Activated CD4-positive, alpha-beta T cell treated with anti-CD3 and anti-CD28 coated beads for 48 hours (primary cell): ENCODE measurements around the gene SIGLEC7.

ENCODE experiments used
- DNase-seq: peaks from one replicate; pipeline ENCODE4 v3.0.0-alpha.2; 2020

Gene SIGLEC7

DNA sequence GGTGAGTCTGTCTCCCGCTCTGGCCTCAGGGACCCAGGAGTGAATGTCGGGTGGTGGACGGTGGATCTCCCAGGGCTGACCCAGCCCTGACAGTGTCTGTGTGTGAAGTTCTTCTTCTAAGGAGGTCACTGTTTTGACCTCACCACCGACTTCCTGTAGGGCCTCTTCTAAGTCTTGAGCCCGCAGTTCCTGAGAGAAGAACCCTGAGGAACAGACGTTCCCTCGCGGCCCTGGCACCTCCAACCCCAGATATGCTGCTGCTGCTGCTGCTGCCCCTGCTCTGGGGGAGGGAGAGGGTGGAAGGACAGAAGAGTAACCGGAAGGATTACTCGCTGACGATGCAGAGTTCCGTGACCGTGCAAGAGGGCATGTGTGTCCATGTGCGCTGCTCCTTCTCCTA is at the start of gene SIGLEC7:
SIGLEC7 (plus strand) TSS at position 183 of the 400 bp plus-strand sequence; CDS start at position 252, 69 bp downstream.
- no peak for DNase-seq

- DNase-seq = no peak
Observed at GRCh38 chr19:51093101-51093500, 49.0 kb upstream of the SIGLEC7 start.

DNA sequence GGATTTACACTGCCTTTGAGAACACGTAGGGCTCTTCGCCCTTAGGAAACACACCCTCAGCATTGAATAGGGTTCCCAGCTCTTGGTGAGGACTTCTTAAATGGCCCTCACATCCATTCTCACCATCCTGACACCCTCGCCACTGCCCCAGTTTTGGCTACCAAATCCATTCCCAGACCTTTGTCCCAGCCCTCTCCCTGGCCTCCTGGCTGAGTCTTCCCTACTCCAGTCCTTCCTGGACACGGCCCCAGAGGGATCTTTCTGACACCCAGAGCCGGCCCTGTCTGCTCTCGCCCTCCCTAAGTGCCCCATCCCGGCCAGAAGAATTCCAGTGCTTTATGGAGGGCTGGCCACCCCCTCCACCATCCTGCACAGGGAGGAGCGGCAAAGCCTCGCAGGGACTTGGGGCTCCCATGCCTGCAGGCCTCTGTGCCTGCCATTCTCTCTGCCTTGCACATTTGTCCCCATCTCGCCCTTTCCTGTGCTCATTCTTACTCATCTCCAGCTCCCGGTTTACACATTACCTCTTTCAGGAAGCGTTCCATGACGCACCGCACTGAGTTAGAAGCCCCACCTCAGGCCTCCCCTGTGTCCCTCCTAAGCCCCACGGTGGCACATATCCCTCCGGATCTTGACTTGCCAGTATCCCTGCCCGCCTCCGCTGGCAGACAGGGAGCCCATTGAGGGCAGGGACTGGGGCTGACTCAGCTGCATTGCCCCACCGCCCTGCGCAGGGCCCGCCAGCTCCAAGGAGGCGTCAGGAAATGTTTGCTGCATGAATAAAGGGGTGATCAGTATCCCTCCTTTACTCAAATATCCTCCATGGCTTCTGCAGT is 48.4 kb upstream of the SIGLEC7 start:
- DNase-seq = no peak

GRCh38 chr19:51094696-51095279 is 47.3 kb upstream of the SIGLEC7 start:
- DNase-seq = peak; percentile 51

DNA sequence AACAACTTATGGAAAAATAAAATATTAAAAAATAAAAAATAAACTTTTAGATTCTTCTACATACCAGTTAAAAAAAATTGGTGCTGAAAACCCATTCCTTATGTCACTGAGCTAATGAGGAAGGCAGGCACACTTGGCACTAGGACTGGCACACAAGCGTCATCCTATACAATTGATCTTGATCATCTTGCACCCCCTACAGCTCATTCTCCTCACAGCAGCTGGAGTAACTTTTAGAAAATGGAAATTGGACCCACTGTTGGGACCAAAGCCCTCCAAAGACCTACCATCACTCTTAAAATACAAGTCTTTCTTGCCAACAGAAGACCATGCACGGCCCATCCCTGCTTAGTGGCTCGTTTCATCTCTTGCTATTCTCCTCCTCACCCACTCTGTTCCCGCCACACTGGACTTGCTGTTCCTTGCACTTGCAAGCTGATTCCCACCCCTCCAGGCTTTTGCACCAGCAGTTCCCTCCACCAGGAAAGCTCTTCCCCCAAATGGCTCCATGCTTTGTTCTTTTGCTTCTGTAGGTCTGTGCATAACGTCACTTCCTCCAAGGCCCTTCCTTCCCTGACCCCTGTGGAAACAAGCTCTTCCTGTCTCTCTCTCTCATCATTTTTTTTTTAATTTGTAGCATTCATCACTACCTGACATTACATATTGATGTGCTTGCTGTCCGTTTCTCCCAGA is 45.5 kb upstream of the SIGLEC7 start:
- no peak for DNase-seq

- peak; percentile 83 for DNase-seq
Observed at GRCh38 chr19:51097166-51097738, 44.8 kb upstream of the SIGLEC7 start.

DNA sequence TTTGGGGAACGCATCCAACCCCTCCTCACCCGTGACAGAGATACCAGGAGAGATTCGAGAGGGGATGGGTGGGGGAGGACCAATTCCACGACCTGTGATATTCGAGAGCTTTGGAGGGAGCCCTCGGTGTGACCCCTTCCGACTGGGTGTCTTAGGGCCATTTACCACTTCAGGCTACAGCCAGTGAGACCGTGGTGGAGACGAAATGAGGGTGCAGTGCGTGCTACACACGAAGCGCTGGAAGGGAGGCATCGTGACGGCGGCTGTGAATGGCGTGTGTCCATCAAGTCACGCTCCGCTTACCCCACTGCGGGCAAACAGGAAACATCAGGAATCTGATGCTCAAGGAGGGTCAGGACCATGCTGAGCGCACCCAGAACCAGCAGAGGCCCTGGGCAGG is 44.3 kb upstream of the SIGLEC7 start:
- no peak for DNase-seq

- DNase-seq = peak; percentile 33
Observed at GRCh38 chr19:51098365-51099046, 43.6 kb upstream of the SIGLEC7 start.

DNA sequence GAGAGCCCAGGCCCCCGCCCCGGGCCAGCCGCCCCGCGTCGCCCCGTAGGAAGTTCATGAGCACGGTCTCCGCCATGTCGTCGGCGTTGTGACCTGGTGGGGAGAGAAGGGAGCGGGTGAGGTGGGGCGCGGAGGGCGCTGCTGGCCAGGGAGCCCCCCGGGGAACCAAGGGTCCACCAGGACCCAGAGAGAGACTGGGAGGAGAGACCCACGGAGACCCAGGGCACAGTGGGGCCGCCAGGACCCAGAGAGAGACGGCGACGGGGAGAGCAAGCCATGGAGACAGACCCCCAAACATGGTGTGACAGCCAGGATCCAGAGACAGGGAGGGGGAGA is 43.1 kb upstream of the SIGLEC7 start:
- DNase-seq = no peak

GRCh38 chr19:51100601-51101000 is 41.5 kb upstream of the SIGLEC7 start:
- DNase-seq = no peak

- DNase-seq = no peak
Observed at GRCh38 chr19:51101171-51101865, 40.8 kb upstream of the SIGLEC7 start.

GRCh38 chr19:51102991-51103390 is 39.1 kb upstream of the SIGLEC7 start:
- DNase-seq = no peak

- DNase-seq = no peak
Observed at GRCh38 chr19:51103926-51104341, 38.2 kb upstream of the SIGLEC7 start.

GRCh38 chr19:51107406-51108065 is 34.6 kb upstream of the SIGLEC7 start:
- DNase-seq = no peak

DNA sequence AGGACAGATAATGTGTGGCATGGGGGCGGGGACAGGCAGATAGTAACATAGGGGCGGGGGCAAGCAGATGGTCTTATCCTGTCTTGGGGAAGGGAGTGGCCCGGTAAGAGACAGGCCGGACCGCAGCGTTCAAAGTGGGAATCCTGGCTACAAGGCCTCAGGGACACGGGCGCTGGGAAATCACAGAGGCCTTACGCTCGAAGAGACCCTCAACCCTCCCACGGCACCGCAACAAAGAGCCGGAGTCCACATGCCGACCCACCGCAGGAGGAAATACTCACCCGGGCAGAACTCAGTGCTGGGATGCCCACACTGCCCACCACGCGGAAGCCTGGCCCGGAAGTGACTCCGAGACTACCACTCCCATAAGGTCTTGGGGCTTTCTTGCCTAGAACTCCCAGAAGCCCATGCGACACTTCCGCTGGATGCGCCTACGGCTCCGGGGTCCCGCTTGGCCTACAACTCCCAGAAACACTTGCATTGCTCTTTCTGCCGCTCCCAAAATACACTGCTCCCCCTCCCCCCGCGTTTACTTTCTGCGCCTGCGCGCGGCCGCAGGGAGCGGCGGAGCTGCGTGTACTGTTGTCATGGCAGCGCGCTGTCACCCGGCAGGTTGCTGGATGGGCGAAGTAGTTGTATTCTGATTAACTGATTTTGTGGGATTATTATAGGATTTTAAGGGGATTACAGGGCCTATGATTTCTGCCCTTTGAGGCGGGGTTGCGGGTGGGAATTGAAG is 33.9 kb upstream of the SIGLEC7 start, which contains the start of gene CTU1:
CTU1 (minus strand) TSS at position 344 of the 739 bp plus-strand sequence. CDS start 3,840 bp downstream, outside the sequence.
- peak; percentile 98 for DNase-seq

- no peak for DNase-seq
Observed at GRCh38 chr19:51108805-51109146, 33.3 kb upstream of the SIGLEC7 start.

DNA sequence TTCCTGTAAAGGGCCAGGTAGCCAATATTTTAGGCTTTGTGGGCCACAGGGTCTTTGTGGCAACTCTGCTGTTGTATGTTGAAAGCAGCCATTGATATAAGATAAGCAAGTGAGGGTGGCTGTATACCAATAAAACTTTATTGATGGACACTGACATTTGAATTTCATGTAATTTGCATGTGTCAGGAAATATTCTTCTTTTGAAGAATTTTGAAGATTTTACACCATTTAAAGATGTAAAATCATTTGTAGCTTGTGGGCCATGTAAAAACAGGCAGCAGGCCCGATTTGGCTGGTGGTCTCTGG is 31.5 kb upstream of the SIGLEC7 start:
- no peak for DNase-seq

- DNase-seq = no peak
Observed at GRCh38 chr19:51111606-51112005, 30.5 kb upstream of the SIGLEC7 start.

GRCh38 chr19:51114087-51114729 is 27.9 kb upstream of the SIGLEC7 start:
- no peak for DNase-seq

GRCh38 chr19:51116736-51117286 is 25.3 kb upstream of the SIGLEC7 start:
- no peak for DNase-seq
